Adipocyte (in vitro differentiated cells): ENCODE results near the gene NDST1.

ENCODE experiments used
- DNase-seq: peaks from one replicate; pipeline ENCODE4 v3.0.0-alpha.2; 2015; ENCODE audit warnings: low read depth
- H3K27me3 ChIP-seq: replicated peaks from 2 replicates; pipeline ENCODE4 v1.7.0; 2013; ENCODE audit warnings: mild to moderate bottlenecking, low read length, moderate library complexity; ENCODE audit not compliant: control insufficient read depth, insufficient read depth
- H3K36me3 ChIP-seq: 2 replicates; pipeline ENCODE4 v1.7.0; 2013; ENCODE audit warnings: low read length, mild to moderate bottlenecking, moderate library complexity; ENCODE audit not compliant: control insufficient read depth, insufficient read depth, severe bottlenecking
- H3K4me1 ChIP-seq: 2 replicates; pipeline ENCODE4 v1.7.0; 2013; ENCODE audit warnings: mild to moderate bottlenecking, low read length, moderate library complexity; ENCODE audit not compliant: control insufficient read depth, insufficient read depth
- H3K4me3 ChIP-seq: 2 replicates; pipeline ENCODE4 v1.7.0; 2013; ENCODE audit warnings: mild to moderate bottlenecking, low read length, moderate library complexity
- H3K9ac ChIP-seq: 2 replicates; pipeline ENCODE4 v1.7.0; 2013; ENCODE audit warnings: mild to moderate bottlenecking, low read length, moderate library complexity
- H3K9me3 ChIP-seq: 2 replicates; pipeline ENCODE4 v1.7.0; 2013; ENCODE audit warnings: mild to moderate bottlenecking, low read length, moderate library complexity; ENCODE audit not compliant: control insufficient read depth

NDST1 gene

DNA sequence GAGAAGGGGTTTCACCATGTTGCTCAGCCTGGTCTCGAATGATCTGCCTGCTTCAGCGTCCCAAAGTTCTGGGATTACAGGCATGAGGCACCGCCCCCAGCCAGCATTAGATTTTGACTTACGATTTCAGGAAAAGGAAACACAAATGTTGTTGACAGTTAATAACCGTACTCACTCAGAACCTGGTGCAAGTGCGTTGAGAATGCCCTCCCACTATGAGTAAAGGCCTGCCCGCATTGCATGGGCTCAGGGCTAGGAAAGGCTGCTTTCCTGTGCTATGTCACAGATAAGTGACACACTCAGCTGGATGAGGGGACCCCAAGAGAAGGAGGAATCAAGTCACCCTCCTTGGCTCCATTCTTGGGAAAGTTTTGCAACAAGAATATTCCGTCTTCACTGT lies 42.4 kb downstream of the NDST1 start:
- Histone ChIP-seq H3K4me1 (peaks cover 3% of the 10 kb centered on the region), H3K27me3 (no peaks in the 10 kb centered on the region), H3K9ac (no peak overlapping the region), H3K36me3 (peaks cover 98% of the 10 kb centered on the region), H3K9me3 (no peaks in the 10 kb centered on the region), H3K4me3 (no peak overlapping the region)
- no peak for DNase-seq

DNA sequence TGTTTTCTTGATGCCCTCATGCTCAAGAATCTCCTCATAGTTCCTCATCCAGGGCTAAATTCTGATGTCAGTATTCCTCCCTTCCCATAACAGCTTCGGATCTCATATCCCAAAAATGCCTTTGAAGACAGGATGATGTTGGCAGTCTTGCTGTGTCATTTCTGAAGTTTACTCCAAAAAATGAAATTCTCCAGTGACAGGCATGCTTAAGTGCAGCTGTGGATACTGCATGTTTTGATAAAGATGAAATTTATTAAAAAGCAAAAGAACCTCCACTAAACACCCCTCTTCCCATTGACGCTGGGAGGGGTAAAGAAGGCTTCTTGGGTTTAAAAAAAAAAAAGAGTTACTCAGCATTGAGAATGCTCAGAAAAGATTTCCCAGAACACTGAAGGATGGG lies 43.1 kb downstream of the NDST1 start:
- Histone ChIP-seq H3K27me3 (no peaks in the 10 kb centered on the region), H3K9me3 (no peaks in the 10 kb centered on the region), H3K4me1 (peaks cover 3% of the 10 kb centered on the region), H3K36me3 (peaks cover 98% of the 10 kb centered on the region), H3K9ac (no peak overlapping the region), H3K4me3 (no peak overlapping the region)
- no peak for DNase-seq

- H3K4me1 ChIP-seq: peaks cover 10% of the 10 kb centered on the region
Measured at GRCh38 chr5:150553402-150553801, 45.5 kb downstream of the NDST1 start.

DNA sequence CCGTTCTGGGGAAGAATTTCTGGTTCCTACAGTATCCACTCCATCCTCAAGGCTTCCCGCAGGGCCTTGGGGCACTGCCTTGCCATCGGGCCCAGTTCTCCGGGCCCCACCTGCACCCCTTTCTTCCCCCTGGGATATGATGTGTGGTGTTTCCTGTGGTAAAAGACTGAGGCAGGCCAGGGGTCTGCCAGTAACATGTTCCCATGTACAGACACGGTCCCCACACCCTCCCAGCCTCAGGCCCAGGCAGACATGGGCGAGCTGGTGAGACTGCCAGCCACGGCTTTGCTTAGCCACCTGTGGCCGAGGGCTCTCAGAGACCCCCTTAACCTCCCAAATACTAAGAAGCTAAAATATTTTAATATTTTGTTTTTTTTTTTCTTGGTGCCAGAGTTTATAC lies 46.0 kb downstream of the NDST1 start:
- Histone ChIP-seq H3K9ac (no peak overlapping the region), H3K9me3 (no peaks in the 10 kb centered on the region), H3K4me3 (no peak overlapping the region), H3K4me1 (peaks cover 13% of the 10 kb centered on the region), H3K27me3 (no peaks in the 10 kb centered on the region), H3K36me3 (peaks cover 81% of the 10 kb centered on the region)
- DNase-seq: no peak

More at GRCh38 chr5:150553402-150553801, 45.5 kb downstream of the NDST1 start:
- Histone ChIP-seq H3K36me3 (peaks cover 86% of the 10 kb centered on the region), H3K9ac (no peak overlapping the region), H3K4me3 (no peak overlapping the region), H3K27me3 (no peaks in the 10 kb centered on the region), H3K9me3 (no peaks in the 10 kb centered on the region)
- no peak for DNase-seq

- no peak for DNase-seq
- H3K36me3 ChIP-seq: peaks cover 72% of the 10 kb centered on the region
- H3K4me1 ChIP-seq: peaks cover 22% of the 10 kb centered on the region
- no peak overlapping the region for H3K9ac ChIP-seq
- no peak overlapping the region for H3K4me3 ChIP-seq
- H3K27me3 ChIP-seq: no peaks in the 10 kb centered on the region
- H3K9me3 ChIP-seq: no peaks in the 10 kb centered on the region
Measured at GRCh38 chr5:150554857-150555256, 46.9 kb downstream of the NDST1 start.

- Histone ChIP-seq H3K4me3 (no peak overlapping the region), H3K9ac (no peak overlapping the region), H3K4me1 (peaks cover 31% of the 10 kb centered on the region), H3K36me3 (peaks cover 60% of the 10 kb centered on the region), H3K9me3 (no peaks in the 10 kb centered on the region), H3K27me3 (no peaks in the 10 kb centered on the region)
- no peak for DNase-seq
Measured at GRCh38 chr5:150556106-150556505, 48.2 kb downstream of the NDST1 start.

GRCh38 chr5:150556859-150557508 lies 49.1 kb downstream of the NDST1 start:
- Histone ChIP-seq H3K4me3 (no peak overlapping the region), H3K9me3 (no peaks in the 10 kb centered on the region), H3K36me3 (peaks cover 51% of the 10 kb centered on the region), H3K27me3 (no peaks in the 10 kb centered on the region), H3K9ac (peak overlapping the region; percentile 39), H3K4me1 (peaks cover 40% of the 10 kb centered on the region)
- DNase-seq: no peak

DNA sequence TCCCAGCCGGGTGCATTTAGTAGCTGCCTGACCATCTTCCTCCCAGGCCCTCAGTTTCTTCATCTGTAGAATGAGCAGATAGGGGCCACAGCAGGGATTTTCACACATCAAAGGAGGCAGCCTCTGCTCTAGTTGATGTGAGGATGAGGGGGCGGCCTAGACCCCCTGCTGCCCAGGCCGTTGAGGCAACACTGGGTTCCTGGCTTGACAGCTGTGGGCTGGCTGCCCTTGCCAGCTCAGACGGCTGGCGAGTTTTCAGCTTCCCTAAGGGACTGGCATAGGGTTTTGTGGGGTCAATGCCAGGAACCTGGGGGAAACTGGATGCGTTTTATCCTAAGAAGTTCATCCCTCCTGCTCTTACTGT lies 49.6 kb downstream of the NDST1 start:
- H3K9ac ChIP-seq: peak overlapping the region; percentile 39
- H3K4me3 ChIP-seq: no peak overlapping the region
- H3K36me3 ChIP-seq: peaks cover 46% of the 10 kb centered on the region
- H3K4me1 ChIP-seq: peaks cover 44% of the 10 kb centered on the region
- H3K9me3 ChIP-seq: peaks cover 1% of the 10 kb centered on the region
- no peak for DNase-seq
- H3K27me3 ChIP-seq: no peaks in the 10 kb centered on the region

GRCh38 chr5:150558088-150558621 lies 50.2 kb downstream of the NDST1 start:
- H3K9ac ChIP-seq: no peak overlapping the region
- H3K9me3 ChIP-seq: peaks cover 4% of the 10 kb centered on the region
- H3K27me3 ChIP-seq: no peaks in the 10 kb centered on the region
- peaks cover 39% of the 10 kb centered on the region for H3K36me3 ChIP-seq
- H3K4me1 ChIP-seq: peaks cover 45% of the 10 kb centered on the region
- DNase-seq: no peak
- H3K4me3 ChIP-seq: no peak overlapping the region

GRCh38 chr5:150559088-150559487 lies 51.2 kb downstream of the NDST1 start:
- H3K27me3 ChIP-seq: no peaks in the 10 kb centered on the region
- H3K4me1 ChIP-seq: peaks cover 45% of the 10 kb centered on the region
- peaks cover 4% of the 10 kb centered on the region for H3K9me3 ChIP-seq
- peaks cover 30% of the 10 kb centered on the region for H3K36me3 ChIP-seq
- H3K4me3 ChIP-seq: no peak overlapping the region
- DNase-seq: no peak
- H3K9ac ChIP-seq: peak overlapping the region; percentile 13

- Histone ChIP-seq H3K9ac (peak overlapping the region; percentile 13), H3K4me3 (no peak overlapping the region), H3K36me3 (peaks cover 26% of the 10 kb centered on the region), H3K9me3 (peaks cover 4% of the 10 kb centered on the region), H3K4me1 (peaks cover 45% of the 10 kb centered on the region), H3K27me3 (no peaks in the 10 kb centered on the region)
- peak; percentile 42 for DNase-seq
Measured at GRCh38 chr5:150559701-150560100, 51.8 kb downstream of the NDST1 start.
